IMR-90 (cell line): ENCODE results near the gene KLK8. TPM values are rescaled to one million over a fixed set of nuclear protein-coding genes. Genes with fewer than 3 reads are reported as not detected.

Experiments
- ATAC-seq: fragments of 200-7000 bp; cut with Tn5 transposase; 2 replicates; pipeline ENCODE4 v1.9.1; 2020; ENCODE audit warnings: low read depth, mild to moderate bottlenecking, moderate library complexity
- BruUV-seq: library from RNA; stranded (reverse); fragments of 400-500 nt; replicated peaks from 2 replicates; lab custom pipeline; 2021; lab: Mats Ljungman, UMichigan
- CTCF ChIA-PET: fragments of 300-600 bp; formaldehyde crosslinking; extraction: SDS; loops from one replicate; lab custom pipeline; 2021; ENCODE audit warnings: antibody characterized with exemption; lab: Yijun Ruan, JAX
- POLR2A ChIA-PET: fragments of 300-600 bp; sonication (Branson Sonifier 250); formaldehyde crosslinking; loops from one replicate; lab custom pipeline; 2022; ENCODE audit warnings: antibody characterized with exemption; ENCODE audit not compliant: unreplicated experiment; lab: Charles Lee
- DNase-seq: peaks from one replicate; pipeline ENCODE4 v3.0.0; 2013
- H2AFZ ChIP-seq: replicated peaks from 2 replicates; pipeline ENCODE3; 2013; ENCODE audit warnings: low read length, mild to moderate bottlenecking; ENCODE audit not compliant: poor library complexity
- H2AK5ac ChIP-seq: 2 replicates; pipeline ENCODE4 v1.6.1; 2013; ENCODE audit warnings: low read depth, low read length, inconsistent platforms
- H2AK9ac ChIP-seq: replicated peaks from 2 replicates; pipeline ENCODE3; 2013; ENCODE audit warnings: mild to moderate bottlenecking, low read depth, low read length, moderate library complexity; ENCODE audit not compliant: poor library complexity
- H2BK120ac ChIP-seq: 2 replicates; pipeline ENCODE4 v1.6.1; 2013; ENCODE audit warnings: low read depth, low read length, inconsistent platforms
- H2BK15ac ChIP-seq: 3 replicates; pipeline ENCODE4 v1.6.1; 2013; ENCODE audit warnings: low read depth, low read length, inconsistent platforms
- H2BK20ac ChIP-seq: 2 replicates; pipeline ENCODE4 v1.6.1; 2013; ENCODE audit warnings: low read depth, mild to moderate bottlenecking, inconsistent platforms, low read length, moderate library complexity
- H2BK5ac ChIP-seq: 2 replicates; pipeline ENCODE4 v1.6.1; 2013; ENCODE audit warnings: mild to moderate bottlenecking, low read depth, low read length, inconsistent platforms; ENCODE audit not compliant: poor library complexity, severe bottlenecking
- H3K14ac ChIP-seq: replicated peaks from 2 replicates; pipeline ENCODE4 v1.6.1; 2013; ENCODE audit warnings: low read depth, low read length, inconsistent platforms
- H3K18ac ChIP-seq: 2 replicates; pipeline ENCODE4 v1.6.1; 2013; ENCODE audit warnings: low read depth, low read length, control low read depth
- H3K23ac ChIP-seq: 2 replicates; pipeline ENCODE4 v1.6.1; 2013; ENCODE audit warnings: low read depth, low read length, inconsistent platforms
- H3K27ac ChIP-seq: 2 replicates; pipeline ENCODE4 v1.5.1; 2013; ENCODE audit warnings: mild to moderate bottlenecking, control low read depth, low read length; ENCODE audit not compliant: insufficient read depth
- H3K27me3 ChIP-seq: 2 replicates; pipeline ENCODE4 v1.6.1; 2013; ENCODE audit warnings: low read length; ENCODE audit not compliant: control insufficient read depth, insufficient read depth
- H3K36me3 ChIP-seq: 2 replicates; pipeline ENCODE4 v1.6.1; 2013; ENCODE audit warnings: low read length, mixed read lengths; ENCODE audit not compliant: control insufficient read depth, insufficient read depth
- H3K4ac ChIP-seq: 2 replicates; pipeline ENCODE4 v1.6.1; 2013; ENCODE audit warnings: low read depth, low read length, inconsistent platforms
- H3K4me1 ChIP-seq: 2 replicates; pipeline ENCODE4 v1.6.1; 2013; ENCODE audit warnings: low read length, mixed read lengths; ENCODE audit not compliant: control insufficient read depth, insufficient read depth
- H3K4me2 ChIP-seq: 2 replicates; pipeline ENCODE4 v1.6.1; 2013; ENCODE audit warnings: low read depth, mild to moderate bottlenecking, control low read depth, low read length, moderate library complexity
- H3K4me3 ChIP-seq: 2 replicates; pipeline ENCODE4 v1.5.1; 2013; ENCODE audit warnings: low read depth, mild to moderate bottlenecking, control low read depth, low read length, moderate library complexity; ENCODE audit not compliant: insufficient read depth
- H3K56ac ChIP-seq: 2 replicates; pipeline ENCODE4 v1.6.1; 2013; ENCODE audit warnings: low read length, inconsistent platforms; ENCODE audit not compliant: insufficient read depth; ENCODE audit errors: extremely low read depth
- H3K79me1 ChIP-seq, 2 experiments: 2 replicates each; pipeline ENCODE4 v1.6.1; 2013; ENCODE audit warnings: low read length in 2 of 2, inconsistent platforms in 1 of 2, low read depth in 1 of 2
- H3K9ac ChIP-seq: 2 replicates; pipeline ENCODE4 v1.6.1; 2013; ENCODE audit warnings: low read depth, low read length, control low read depth
- H3K9me1 ChIP-seq: 2 replicates; pipeline ENCODE4 v1.6.1; 2013; ENCODE audit warnings: low read length, inconsistent platforms; ENCODE audit not compliant: insufficient read depth
- H3K9me3 ChIP-seq: 2 replicates; pipeline ENCODE4 v1.6.1; 2013; ENCODE audit warnings: low read length; ENCODE audit not compliant: control insufficient read depth, insufficient read depth
- H4K20me1 ChIP-seq: 2 replicates; pipeline ENCODE4 v1.6.1; 2013; ENCODE audit warnings: low read length, inconsistent platforms; ENCODE audit not compliant: insufficient read depth
- H4K5ac ChIP-seq: 2 replicates; pipeline ENCODE4 v1.6.1; 2013; ENCODE audit warnings: mild to moderate bottlenecking, low read depth, low read length, control low read depth
- H4K8ac ChIP-seq, 2 experiments: 2 replicates each; pipeline ENCODE4 v1.6.1; 2013; ENCODE audit warnings: low read depth in 2 of 2, low read length in 2 of 2, control low read depth in 1 of 2, inconsistent platforms in 1 of 2
- H4K91ac ChIP-seq: 2 replicates; pipeline ENCODE4 v1.6.1; 2013; ENCODE audit warnings: low read depth, low read length, inconsistent platforms; ENCODE audit not compliant: insufficient read depth
- BHLHE40 ChIP-seq: fragments of 150-350 bp; IDR thresholded peaks from 2 replicates; pipeline ENCODE4 v1.6.1; 2016; ENCODE audit warnings: mild to moderate bottlenecking, low read depth, low read length
- CHD1 ChIP-seq: IDR thresholded peaks from 2 replicates; pipeline ENCODE4 v1.6.1; 2012; ENCODE audit warnings: low read depth, low read length, improper control_type of control experiment
- NFE2L2 ChIP-seq: fragments of 150-350 bp; IDR thresholded peaks from 2 replicates; pipeline ENCODE4 v1.6.1; 2016; ENCODE audit warnings: low read depth, mild to moderate bottlenecking, low read length
- POLR2A ChIP-seq: IDR thresholded peaks from 2 replicates; pipeline ENCODE4 v1.6.1; 2012; ENCODE audit warnings: mild to moderate bottlenecking, low read depth, low read length
- SMC3 ChIP-seq: fragments of 150-350 bp; IDR thresholded peaks from 2 replicates; pipeline ENCODE4 v1.6.1; 2016; ENCODE audit warnings: low read depth, mild to moderate bottlenecking, antibody characterized with exemption, low read length, moderate library complexity
- WGBS, 2 experiments: methylation state at CpG; one replicate each; pipeline versions ENCODE4 v1.1.5 to v1.1.7; 2013; ENCODE audit warnings: missing lambda C conversion rate in 2 of 2; ENCODE audit not compliant: insufficient read length in 1 of 2; ENCODE audit errors: extremely low coverage in 2 of 2; 5-methylcytosine and 5-hydroxymethylcytosine counted together
- dilution Hi-C: fragments of 300-500 bp; cut with HindIII; formaldehyde crosslinking; loops from one replicate; pipeline ENCODE4 v1.14.3; 2018; ENCODE audit warnings: low sequenced_read_pairs; ENCODE audit not compliant: unreplicated experiment
- in situ Hi-C: fragments of 300-500 bp; cut with MboI; formaldehyde crosslinking; loops from 3 replicates; pipeline ENCODE4 v1.14.3; 2019; ENCODE audit warnings: low sequenced_read_pairs, inconsistent platforms, mixed read lengths
- intact Hi-C: fragments of 100-400 bp; cut with micrococcal nuclease; formaldehyde crosslinking; loops from 2 replicates; pipeline ENCODE4 v1.10.0; 2022
- polyA plus RNA-seq, 3 experiments: library from polyadenylated mRNA; depleted of rRNA; stranded (reverse); fragments of >200 nt; gene quantifications; 2 replicates each; pipeline ENCODE4 v1.2.3, GENCODE V29; 2012; ENCODE audit warnings: low replicate concordance in 1 of 3
- total RNA-seq: library from RNA; depleted of rRNA; stranded (reverse); fragments of >200 nt; gene quantifications from 2 replicates; pipeline ENCODE4 v1.2.3, GENCODE V29; 2012

KLK8 gene
- total and polyA plus RNA-seq, 2 of the 4 experiments (the other 2 are of a cell fraction), result not detected

GRCh38 chr19:51026554-51026831 is 25.1 kb upstream of the KLK8 start, which contains the start of gene KLK11:
Gene KLK11, minus strand, starts transcription at chr19:51026616. Its CDS starts 985 bp downstream, at chr19:51025631.
- H3K36me3 ChIP-seq, result no peaks in the 10 kb centered on the region
- H3K56ac ChIP-seq, result no peak within 1 kb of the TSS
- no peak within 1 kb of the TSS for H3K18ac ChIP-seq
- no peaks in the 10 kb centered on the region for H3K27me3 ChIP-seq
- no peak within 1 kb of the TSS for H4K5ac ChIP-seq
- H3K4me1 ChIP-seq, result no peaks in the 10 kb centered on the region
- H2BK15ac ChIP-seq, result no peak within 1 kb of the TSS
- intact Hi-C loops (no loop called here), dilution Hi-C loops (no loop called here), in situ Hi-C loops (no loop called here)
- no peaks in the 10 kb centered on the region for H3K9me1 ChIP-seq
- H3K4me3 ChIP-seq, result no peak within 1 kb of the TSS
- no peak within 1 kb of the TSS for H4K8ac ChIP-seq
- H3K79me1 ChIP-seq, result no peaks in the 10 kb centered on the region
- no peak within 1 kb of the TSS for H2AK5ac ChIP-seq
- H3K14ac ChIP-seq, result no peak within 1 kb of the TSS
- POLR2A ChIA-PET, result no interaction called here
- no peak within 1 kb of the TSS for H3K4me2 ChIP-seq
- H3K9me3 ChIP-seq, result no peaks in the 10 kb centered on the region; the same call in 1 of the 2 replicates
- H3K9ac ChIP-seq, result no peak within 1 kb of the TSS
- no peak within 1 kb of the TSS for H2AFZ ChIP-seq
- DNase-seq, result no peak
- no peak within 1 kb of the TSS for H2BK5ac ChIP-seq
- ATAC-seq, result no peak
- H4K20me1 ChIP-seq, result no peaks in the 10 kb centered on the region
- BruUV-seq, result no TSS peak
- no peak within 1 kb of the TSS for H3K27ac ChIP-seq
- H4K91ac ChIP-seq, result no peak within 1 kb of the TSS
- H2BK120ac ChIP-seq, result no peak within 1 kb of the TSS
- TF ChIP-seq SMC3, result no peak
- TF ChIP-seq NFE2L2, result no peak
- TF ChIP-seq POLR2A, result no peak
- no peak for TF ChIP-seq CHD1
- no peak for TF ChIP-seq BHLHE40
- H3K4ac ChIP-seq, result no peak within 1 kb of the TSS
- H3K23ac ChIP-seq, result no peak within 1 kb of the TSS
- H2AK9ac ChIP-seq, result no peak within 1 kb of the TSS
- H2BK20ac ChIP-seq, result no peak within 1 kb of the TSS
- CTCF ChIA-PET, result no interaction called here
- 77% methylated on average over 6 of the region's 11 CpGs; no CpG with 5 or more reads in 1 of the 2 experiments for WGBS, 2 experiments
